GM12878 (cell line): ENCODE data around the gene WDR76. TPM values are rescaled to one million over a fixed set of nuclear protein-coding genes. Genes with fewer than 3 reads are reported as not detected.

ENCODE experiments used
- ATAC-seq: fragments of 200-7000 bp; cut with Tn5 transposase; 3 replicates; pipeline ENCODE4 v1.9.1; 2020; ENCODE audit warnings: mild to moderate bottlenecking, moderate library complexity
- BruUV-seq: library from RNA; stranded (reverse); fragments of 400-500 nt; replicated peaks from 2 replicates; lab custom pipeline; 2021; lab: Mats Ljungman, UMichigan
- CTCF ChIA-PET: fragments of 300-600 bp; sonication (Branson Sonifier 250); formaldehyde crosslinking; extraction: SDS; loops from one replicate; lab custom pipeline; 2021; ENCODE audit warnings: inconsistent platforms; lab: Yijun Ruan, JAX
- POLR2A ChIA-PET: fragments of 350-600 bp; formaldehyde crosslinking; extraction: SDS; loops from one replicate; lab custom pipeline; 2021; ENCODE audit warnings: inconsistent platforms; lab: Charles Lee
- RAD21 ChIA-PET: fragments of 300-600 bp; sonication (Branson Sonifier 250); formaldehyde crosslinking; loops from one replicate; lab custom pipeline; 2023; ENCODE audit warnings: antibody characterized with exemption; ENCODE audit not compliant: unreplicated experiment; lab: Charles Lee
- SMC1A ChIA-PET: fragments of 300-600 bp; sonication (Branson Sonifier 250); formaldehyde crosslinking; loops from one replicate; lab custom pipeline; 2023; ENCODE audit not compliant: unreplicated experiment, uncharacterized antibody; lab: Charles Lee
- DNase-seq: peaks from one replicate; pipeline ENCODE4 v3.0.0-alpha.2; 2011; ENCODE audit warnings: low read depth, low spot score
- FAIRE-seq: peaks from 3 replicates; lab custom pipeline; 2011; peaks lifted over from hg19 to GRCh38; lab: Jason Lieb, UNC
- H2AFZ ChIP-seq: 2 replicates; pipeline ENCODE4 v1.6.0; 2011; ENCODE audit warnings: low read depth, low read length, control low read depth; ENCODE audit not compliant: control insufficient read depth
- H3K27ac ChIP-seq: 2 replicates; pipeline ENCODE4 v1.5.1; 2011; ENCODE audit warnings: control low read depth; ENCODE audit not compliant: control insufficient read depth, insufficient read depth
- H3K27me3 ChIP-seq, 2 experiments: replicated peaks in 1 of 2; 2 replicates each; pipeline versions ENCODE4 v1.6.0 to v1.6.1; 2011; ENCODE audit warnings: low read length in 1 of 2; ENCODE audit not compliant: control insufficient read depth in 2 of 2, insufficient read depth in 2 of 2
- H3K36me3 ChIP-seq, 2 experiments: 2 replicates each; pipeline ENCODE4 v1.5.1; 2011; ENCODE audit warnings: low read length in 1 of 2; ENCODE audit not compliant: control insufficient read depth in 2 of 2, insufficient read depth in 2 of 2
- H3K4me1 ChIP-seq: 2 replicates; pipeline ENCODE4 v1.6.1; 2011; ENCODE audit warnings: mild to moderate bottlenecking, low read length, moderate library complexity, mixed read lengths; ENCODE audit not compliant: control insufficient read depth, insufficient read depth
- H3K4me2 ChIP-seq: 2 replicates; pipeline ENCODE4 v1.6.0; 2011; ENCODE audit warnings: control low read depth; ENCODE audit not compliant: control insufficient read depth, insufficient read depth
- H3K4me3 ChIP-seq: fragments of 200-600 bp; sonication (generic); 2 replicates; pipeline ENCODE4 v1.5.1; 2016
- H3K79me2 ChIP-seq: 2 replicates; pipeline ENCODE4 v1.6.0; 2011; ENCODE audit warnings: low read length; ENCODE audit not compliant: control insufficient read depth, insufficient read depth
- H3K9ac ChIP-seq: 2 replicates; pipeline ENCODE4 v1.8.0; 2011; ENCODE audit warnings: low read length, control low read depth, mixed read lengths; ENCODE audit not compliant: control insufficient read depth, insufficient read depth
- H3K9me3 ChIP-seq: replicated peaks from 3 replicates; pipeline ENCODE4 v1.5.1; 2011; ENCODE audit warnings: mild to moderate bottlenecking, low read length; ENCODE audit not compliant: control insufficient read depth, insufficient read depth
- H4K20me1 ChIP-seq: 2 replicates; pipeline ENCODE4 v1.6.0; 2011; ENCODE audit not compliant: control insufficient read depth, insufficient read depth
- CTCF ChIP-seq, 3 experiments: IDR thresholded peaks in 2 of 3; conservative IDR thresholded peaks in 1 of 3; 2 replicates each; pipeline ENCODE4 v1.5.1; 2011; ENCODE audit warnings: low read depth in 3 of 3, low read length in 3 of 3, mild to moderate bottlenecking in 3 of 3, control low read depth in 2 of 3, moderate library complexity in 2 of 3, inconsistent platforms in 1 of 3, mixed read lengths in 1 of 3; ENCODE audit not compliant: control insufficient read depth in 2 of 3, insufficient read depth in 1 of 3; ENCODE audit errors: extremely low read depth in 1 of 3
- E2F4 ChIP-seq: IDR thresholded peaks from 2 replicates; pipeline ENCODE4 v1.6.1; 2012; ENCODE audit warnings: low read depth, low read length, improper control_type of control experiment
- EP300 ChIP-seq, 2 experiments: fragments of 150-350 bp in 1 of 2; IDR thresholded peaks; 2 replicates each; pipeline ENCODE4 v1.6.1; 2011 to 2012; ENCODE audit warnings: low read depth in 2 of 2, low read length in 2 of 2, borderline replicate concordance in 1 of 2, improper control_type of control experiment in 1 of 2, inconsistent platforms in 1 of 2; ENCODE audit not compliant: control insufficient read depth in 1 of 2
- RFX5 ChIP-seq: IDR thresholded peaks from 2 replicates; pipeline ENCODE4 v1.6.1; 2011; ENCODE audit warnings: low read depth, low read length, improper control_type of control experiment
- SMARCA5 ChIP-seq: fragments of 450-650 bp; IDR thresholded peaks from 2 replicates; pipeline ENCODE4 v1.6.1; 2017; ENCODE audit warnings: mild to moderate bottlenecking
- ZBTB11 ChIP-seq: fragments of 450-650 bp; formaldehyde crosslinking; IDR thresholded peaks from 2 replicates; pipeline ENCODE4 v1.5.0; 2022; ENCODE audit warnings: mild to moderate bottlenecking, missing genetic modification characterization
- WGBS: methylation state at CpG from one replicate; pipeline ENCODE4 v1.1.6; 2016; ENCODE audit warnings: low lambda C conversion rate; ENCODE audit not compliant: insufficient replicate concordance, insufficient coverage; ENCODE audit errors: missing lambda C conversion rate; 5-methylcytosine and 5-hydroxymethylcytosine counted together
- in situ Hi-C: fragments of 300-500 bp; cut with MboI; formaldehyde crosslinking; loops from 9 replicates; pipeline ENCODE4 v1.14.3; 2018; ENCODE audit warnings: mixed read lengths
- intact Hi-C: fragments of 100-400 bp; cut with micrococcal nuclease; formaldehyde crosslinking; loops from one replicate; pipeline ENCODE4 v1.14.2; 2022; ENCODE audit not compliant: unreplicated experiment
- polyA plus RNA-seq, 11 experiments: library from polyadenylated mRNA; depleted of rRNA in 4 of 11; unstranded in 6 of 11; stranded (reverse) in 5 of 11; fragments of >200 nt; fragmentation: Nextera tagmentation in 4 of 11; fragmentation: Illumina TruSeq in 1 of 11; extraction: Ambion mirVana in 4 of 11; extraction: Trizol in 1 of 11; gene quantifications; 1 replicate in 1 of 11; 2 replicates in 10 of 11; pipeline versions ENCODE4 v1.2.1 to v1.2.3, GENCODE V29; 2011 to 2016; ENCODE audit warnings: inconsistent platforms in 2 of 11, missing spikeins in 2 of 11, low read depth in 1 of 11
- total RNA-seq, 4 experiments: library from RNA; depleted of rRNA in 3 of 4; stranded (reverse); fragments of >200 nt in 3 of 4; fragmentation: Illumina TruSeq in 1 of 4; extraction: Trizol in 1 of 4; gene quantifications; 2 replicates each; pipeline versions ENCODE4 v1.2.1 to v1.2.3, GENCODE V29; 2013 to 2021

WDR76 gene
- total and polyA plus RNA-seq, 10 of the 15 experiments (the other 5 are each of a cell fraction or from before 2014, with no cell fraction given), result 8.0 to 59.7 (median 34.5) TPM

- no TSS peak for BruUV-seq
- ChIA-PET CTCF (interaction anchor here (0.6 to 3.2 kb wide), 10 partner anchors 8 to 257 kb away, joined by 3 to 19 read pairs (median 8); partner anchors contain the start of genes ELL3, HYPK, MFAP1 and SERINC4), RAD21 (interaction anchor here (0.8 to 3.3 kb wide), 15 partner anchors 9 to 60 kb away, joined by 3 to 27 read pairs (median 8); partner anchors contain the start of genes ELL3, HYPK, MFAP1 and SERINC4), POLR2A (interaction anchor here (0.6 to 6.1 kb wide), 13 partner anchors 8 to 919 kb away, joined by 3 to 74 read pairs (median 5); partner anchors contain the start of genes ELL3, HYPK, MFAP1 and SERF2)
- intact Hi-C loops, result loop anchor here (2.0 kb wide), 1 partner anchor 32 kb away; the partner anchor contains the start of gene ELL3
- H3K4me1 ChIP-seq, result peaks cover 26% of the 10 kb centered on the region
- peak overlapping the region; percentile 19; the same call in 1 of the 2 replicates for H3K4me3 ChIP-seq
- no peak overlapping the region for H3K9ac ChIP-seq
- WGBS, result 53% methylated on average over 5 of the region's 5 CpGs
- no peaks in the 10 kb centered on the region for H4K20me1 ChIP-seq
- peak; percentile 31 for ATAC-seq
- no peak for FAIRE-seq
- DNase-seq, result no peak
- peak overlapping the region; percentile 57 for H3K4me2 ChIP-seq
- in situ Hi-C loops, result no loop called here
- no peaks in the 10 kb centered on the region for H3K27me3 ChIP-seq
- TF ChIP-seq E2F4 (no peak), ZBTB11 (CRISPR knock-in tag) (no peak), EP300 (IDR thresholded peaks at IDR 0.05; ENCODE audit: borderline replicate concordance in 1 of 2, control insufficient read depth in 1 of 2, low read depth in 2 of 2, low read length in 2 of 2) (no peak), SMARCA5 (peak; percentile 80), RFX5 (no peak), CTCF (IDR thresholded peaks at IDR 0.05 in 2 of 3, conservative IDR thresholded peaks at IDR 0.05 in 1 of 3; ENCODE audit: control insufficient read depth in 2 of 3, extremely low read depth in 1 of 3, insufficient read depth in 1 of 3, low read depth in 3 of 3, low read length in 3 of 3) (no peak)
- TF ChIP-seq, all 136 proteins: peak for 1
- H3K36me3 ChIP-seq, result peaks cover 10 to 29% of the 10 kb centered on the region in 2 experiments
- no peaks in the 10 kb centered on the region for H3K79me2 ChIP-seq
- H2AFZ ChIP-seq, result no peak overlapping the region
- SMC1A ChIA-PET, result interaction anchor here (0.8 to 2.7 kb wide), 19 partner anchors 8 to 562 kb away, joined by 3 to 35 read pairs (median 8); partner anchors contain the start of genes ELL3, HYPK, MFAP1 and SERF2
- H3K9me3 ChIP-seq, result no peaks in the 10 kb centered on the region
- H3K27ac ChIP-seq, result peak overlapping the region; percentile 59
These were observed 18.3 kb upstream of the WDR76 start for GRCh38 chr15:43808435-43808950.
